Right ventricle myocardium inferior (tissue), 1 donor: ENCODE data around the gene TTLL9. TPM values are rescaled to one million over a fixed set of nuclear protein-coding genes. Genes with fewer than 3 reads are reported as not detected.
"Not testable (repeated sequence)": the region's sequence is repeated elsewhere in the genome, so short reads cannot be mapped to it uniquely, and the experiment has no call there.

Experiments
- ATAC-seq: fragments of 200-7000 bp; cut with Tn5 transposase; one replicate; pipeline ENCODE4 v1.9.1; 2020; ENCODE audit warnings: mild to moderate bottlenecking, moderate library complexity
- DNase-seq: peaks from one replicate; pipeline ENCODE4 v3.0.0; 2021; ENCODE audit errors: missing footprints
- intact Hi-C: fragments of 100-400 bp; cut with DNase I; formaldehyde crosslinking; loops from one replicate; pipeline ENCODE4 v1.11.0; 2022
- total RNA-seq: library from RNA; stranded (reverse); fragmentation: NEBNext Ultra II Directional; extraction: Animal tissue kit (Norgen Biotek cat#: 25700); gene quantifications from one replicate; pipeline ENCODE4 v1.2.1, GENCODE V29; 2021
- donor health status: DM: no; HTN: yes; CAD: no; lungs with severe emphysema.

The TTLL9 gene
- total RNA-seq, 1 donor from 2014 or later, result not detected

DNA sequence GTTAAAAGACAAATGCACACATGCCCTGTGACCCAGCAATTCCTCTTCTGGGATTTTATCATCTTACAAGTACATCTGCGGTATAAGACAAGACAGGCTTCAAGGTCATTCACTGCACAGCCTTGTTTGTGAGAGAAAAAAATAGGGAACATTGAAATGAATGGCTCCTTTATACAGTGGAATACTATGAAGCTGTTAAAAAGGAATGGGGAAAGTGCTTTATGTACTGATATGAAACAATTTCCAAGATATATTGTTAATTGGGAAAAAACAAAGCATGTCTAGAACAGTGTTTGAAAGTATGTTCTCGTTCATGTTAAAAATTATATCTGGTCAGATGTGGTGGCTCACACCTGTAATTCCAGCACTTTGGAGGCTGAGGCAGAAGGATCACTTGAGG lies 56.1 kb downstream of the TTLL9 start:
- intact Hi-C loops, result no loop called here
- ATAC-seq, result no peak
- no peak for DNase-seq

DNA sequence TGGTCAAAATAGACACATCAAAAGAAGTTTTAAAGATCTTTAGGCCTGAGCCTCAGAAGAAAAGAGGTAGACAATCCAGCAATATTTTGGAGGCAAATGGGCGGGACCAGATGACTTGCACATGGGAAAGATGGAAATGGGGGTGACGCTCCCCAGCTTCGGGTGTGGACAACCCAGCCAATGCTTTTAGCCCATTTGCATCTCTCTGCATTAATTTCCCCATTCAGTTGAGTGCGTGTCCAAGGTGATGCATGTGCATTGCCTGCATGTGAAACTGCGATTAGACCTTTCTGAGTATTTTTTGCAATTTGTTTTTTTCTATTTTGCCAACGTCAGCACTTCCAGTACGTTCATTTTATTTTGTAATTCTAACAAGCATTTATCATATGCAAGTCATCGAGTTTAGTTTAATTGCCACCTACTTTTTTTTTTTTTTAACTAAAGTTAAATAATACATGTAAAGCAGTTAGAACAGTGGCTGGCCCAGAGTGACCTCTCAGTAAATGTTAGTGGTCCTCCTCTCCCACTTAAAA lies 57.3 kb downstream of the TTLL9 start:
- ATAC-seq (no peak), DNase-seq (no peak)
- intact Hi-C loops, result no loop called here

DNA sequence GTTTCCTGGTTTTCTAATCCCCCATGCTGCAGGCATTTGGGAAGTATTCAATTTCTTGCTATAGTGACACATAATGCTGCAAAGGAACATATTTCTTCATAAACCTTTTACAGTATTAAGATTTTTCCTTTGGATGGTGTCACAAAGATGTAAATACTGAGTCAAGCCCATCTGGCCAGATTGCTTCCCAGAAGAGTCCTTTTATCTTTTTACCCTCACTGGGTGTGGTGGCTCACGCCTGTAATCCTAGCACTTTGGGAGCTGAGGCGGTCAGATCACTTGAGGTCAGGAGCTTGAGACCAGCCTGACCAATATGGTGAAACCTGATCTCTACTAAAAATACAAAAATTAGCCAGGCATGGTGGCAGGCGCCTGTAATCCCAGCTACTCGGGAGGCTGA lies 59.2 kb downstream of the TTLL9 start:
- intact Hi-C loops, DNase-seq, ATAC-seq: not testable (repeated sequence)

DNA sequence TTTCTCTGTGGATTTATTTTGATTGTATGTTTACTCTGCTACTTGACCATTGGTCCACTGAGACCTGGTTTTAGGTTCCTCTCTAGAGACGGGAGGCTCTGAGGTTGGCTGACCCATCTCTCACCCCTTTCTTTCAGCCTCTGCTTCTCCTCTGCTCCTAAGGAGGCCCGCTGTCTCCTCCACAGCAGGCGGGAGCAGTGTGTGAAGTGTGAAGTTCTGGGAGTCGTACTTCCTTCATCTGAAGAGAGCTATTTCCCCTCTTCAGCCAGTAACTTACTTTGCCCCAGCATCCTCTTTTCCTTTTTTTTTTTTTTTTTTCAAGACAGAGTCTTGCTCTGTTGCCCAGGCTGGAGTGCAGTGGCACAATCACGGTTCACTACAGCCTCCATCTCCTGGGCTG lies 60.3 kb downstream of the TTLL9 start:
- ATAC-seq (no peak), DNase-seq (no peak)
- intact Hi-C loops, result no loop called here

- ATAC-seq (no peak), DNase-seq (no peak)
- intact Hi-C loops, result no loop called here
Measured at GRCh38 chr20:31933698-31934097, 63.3 kb downstream of the TTLL9 start.

DNA sequence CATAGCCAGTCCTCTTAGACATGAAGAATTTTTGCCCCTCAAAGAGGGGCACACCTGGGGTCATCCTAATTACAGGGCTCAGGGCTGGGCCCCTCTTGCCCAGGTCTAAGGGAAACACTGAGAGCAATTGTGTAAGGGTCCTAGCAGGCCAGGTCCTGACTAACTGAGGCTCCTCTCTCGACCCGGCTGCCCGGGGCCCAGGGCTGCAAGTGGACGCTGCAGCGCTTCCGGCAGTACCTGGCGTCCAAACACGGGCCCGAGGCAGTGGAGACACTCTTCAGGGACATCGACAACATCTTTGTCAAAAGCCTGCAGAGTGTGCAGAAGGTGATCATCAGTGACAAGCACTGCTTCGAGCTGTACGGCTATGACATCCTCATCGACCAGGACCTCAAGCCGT lies 64.1 kb downstream of the TTLL9 start:
- ATAC-seq (no peak), DNase-seq (no peak)
- intact Hi-C loops, result no loop called here

- intact Hi-C loops, result no loop called here
- DNase-seq, result no peak
- ATAC-seq, result no peak
Measured at GRCh38 chr20:31934968-31935764, 64.7 kb downstream of the TTLL9 start.

DNA sequence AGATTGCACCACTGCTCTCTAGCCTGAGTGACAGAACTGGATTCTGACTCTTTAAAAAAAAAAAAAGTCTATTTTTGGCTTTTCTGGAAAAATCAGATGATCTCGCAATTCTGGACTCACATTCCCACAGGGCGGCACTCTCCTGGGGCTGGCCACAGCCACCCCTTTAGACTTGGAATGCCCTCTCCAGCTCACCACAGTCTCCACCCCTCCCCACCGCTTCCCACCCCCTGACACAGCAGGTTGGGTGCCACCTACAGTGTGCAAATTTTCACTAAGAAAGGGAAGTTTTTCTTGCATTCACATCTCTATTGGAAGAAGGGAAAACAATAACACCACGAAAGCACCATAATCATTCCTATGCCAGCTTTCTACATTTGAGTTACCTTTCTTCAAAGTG lies 66.0 kb downstream of the TTLL9 start:
- intact Hi-C loops, result no loop called here
- DNase-seq (no peak), ATAC-seq (no peak)

GRCh38 chr20:31937820-31938219 lies 67.4 kb downstream of the TTLL9 start:
- intact Hi-C loops, result no loop called here
- DNase-seq (no peak), ATAC-seq (no peak)

GRCh38 chr20:31939661-31940060 lies 69.2 kb downstream of the TTLL9 start:
- ATAC-seq, result no peak
- DNase-seq, result no peak
- intact Hi-C loops, result no loop called here

- ATAC-seq (peak; percentile 71), DNase-seq (no peak)
- intact Hi-C loops, result no loop called here
Measured at GRCh38 chr20:31943052-31943471, 72.6 kb downstream of the TTLL9 start.

DNA sequence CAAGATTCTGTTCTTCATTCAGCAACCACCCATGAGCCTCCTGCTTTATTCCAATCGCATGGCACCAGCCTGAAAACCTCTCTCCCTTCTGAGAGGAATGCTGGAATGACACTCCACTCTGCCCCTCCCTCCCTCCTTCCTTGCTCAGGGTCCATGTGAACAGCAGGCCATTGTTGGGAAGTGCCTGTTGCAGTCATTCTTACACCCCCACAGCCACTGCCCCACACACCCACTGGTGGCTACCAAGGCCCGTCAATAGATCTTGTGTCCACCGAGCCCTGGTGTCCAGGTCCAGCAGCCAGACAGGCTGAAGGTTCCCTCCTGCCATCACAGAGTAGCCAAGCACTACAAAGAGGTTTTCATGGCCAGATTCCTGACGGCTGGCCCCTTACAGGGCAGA lies 74.9 kb downstream of the TTLL9 start:
- no peak for ATAC-seq
- DNase-seq, result no peak
- intact Hi-C loops, result no loop called here

DNA sequence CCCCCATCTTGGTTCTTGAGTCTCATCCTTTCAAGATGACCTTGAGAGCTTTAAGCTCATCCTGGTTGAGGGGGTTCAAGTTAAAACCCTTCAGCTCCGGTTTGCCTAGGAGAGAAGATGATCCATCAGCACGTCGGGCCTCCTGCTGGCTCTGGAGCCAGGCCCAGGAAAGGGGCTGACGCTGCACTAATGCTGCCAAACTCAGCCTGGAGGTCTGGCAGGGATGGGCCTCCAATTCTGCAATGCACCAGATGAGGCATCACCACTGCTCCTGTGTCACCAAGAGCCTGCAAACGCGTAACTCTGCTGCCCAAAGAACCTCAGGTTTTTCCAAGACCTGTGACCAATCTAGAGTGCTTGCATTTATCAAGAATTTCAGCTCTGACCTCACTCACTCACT lies 75.4 kb downstream of the TTLL9 start:
- no peak for ATAC-seq
- intact Hi-C loops, result no loop called here
- no peak for DNase-seq

DNA sequence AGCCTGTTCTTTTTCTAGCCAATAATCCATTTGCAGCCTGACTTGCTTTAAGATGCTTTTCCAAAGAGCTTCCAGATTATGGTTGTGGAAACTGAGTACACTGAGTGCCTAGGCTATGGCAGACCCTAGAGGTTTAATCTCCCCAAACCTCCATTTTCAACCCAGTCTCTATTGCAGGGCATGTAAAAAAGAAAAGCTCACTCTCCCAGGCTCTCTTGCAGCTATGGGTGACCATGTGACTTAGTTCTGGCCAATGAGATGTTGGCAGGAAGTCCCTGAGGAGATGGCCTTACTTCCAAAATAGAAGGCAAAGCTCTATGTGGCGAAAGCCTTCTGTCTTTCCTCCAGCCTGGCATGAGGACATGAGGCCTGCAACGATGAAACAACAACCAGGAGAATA lies 77.6 kb downstream of the TTLL9 start:
- DNase-seq, result no peak
- intact Hi-C loops, result no loop called here
- no peak for ATAC-seq

- DNase-seq (no peak), ATAC-seq (no peak)
- intact Hi-C loops, result loop anchor here (5.0 kb wide), 1 partner anchor 82 kb away; no protein-coding TSS in a partner anchor
Measured at GRCh38 chr20:31949877-31950646, 79.6 kb downstream of the TTLL9 start.

GRCh38 chr20:31951203-31951529 lies 80.7 kb downstream of the TTLL9 start:
- no peak for DNase-seq
- no peak for ATAC-seq
- intact Hi-C loops, result loop anchor here (5.0 kb wide), 1 partner anchor 81 kb away; no protein-coding TSS in a partner anchor

DNA sequence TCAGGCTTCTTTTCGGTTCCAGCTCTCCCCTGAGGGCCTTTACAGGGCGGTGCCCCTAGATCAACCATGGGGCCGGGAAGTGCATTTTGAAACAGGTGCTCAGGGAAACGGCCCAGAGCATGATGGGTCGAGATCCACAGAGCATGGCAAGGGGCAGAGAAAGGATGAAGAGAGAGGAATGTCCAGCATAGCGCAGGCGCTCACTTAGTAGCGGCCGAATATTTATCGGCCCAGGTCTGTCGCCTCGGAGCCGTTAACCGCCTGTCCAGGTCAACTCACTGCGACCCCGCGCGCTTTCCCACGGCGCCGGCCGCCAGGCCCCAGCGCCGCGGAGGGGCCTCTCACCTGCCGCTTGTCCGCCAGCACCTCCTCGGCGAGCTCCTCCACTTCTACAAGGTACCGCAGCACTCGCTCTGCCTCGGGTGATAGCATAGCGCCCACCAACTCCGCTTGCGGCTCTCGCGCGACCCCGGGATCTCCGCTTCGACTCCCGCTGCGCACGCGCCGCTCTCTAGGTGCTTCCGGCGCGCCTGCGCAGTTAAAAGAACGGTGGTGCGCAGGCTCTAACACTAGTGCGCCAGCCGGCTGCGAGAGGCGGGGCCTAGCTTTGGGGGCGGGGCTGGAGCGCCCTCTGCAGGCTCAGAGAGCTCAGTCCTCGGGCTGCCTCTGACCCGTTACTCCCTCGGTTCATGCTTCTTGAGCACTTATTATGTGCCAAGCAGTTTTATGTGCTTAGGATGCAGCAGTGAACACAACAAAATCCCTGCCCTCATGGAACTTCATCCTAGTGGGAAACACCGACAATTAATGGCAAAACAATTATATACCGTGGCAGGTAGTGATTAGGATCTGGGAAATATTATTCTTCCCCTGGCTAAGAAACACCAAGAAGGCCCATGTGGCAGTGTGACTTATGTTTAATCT lies 81.4 kb downstream of the TTLL9 start, which contains the start of gene PDRG1:
Gene PDRG1 (minus strand): TSS at position 517 of the 924 bp plus-strand sequence. CDS start 85 bp downstream, at position 432.
- intact Hi-C loops, result loop anchor here (1.0 to 5.0 kb wide), 3 partner anchors 81 to 129 kb away; no protein-coding TSS in a partner anchor
- ATAC-seq (peak; percentile 98), DNase-seq (peak; percentile 99)

- intact Hi-C loops, result loop anchor here (2.0 to 5.0 kb wide), 2 partner anchors 79 to 131 kb away; no protein-coding TSS in a partner anchor
- no peak for ATAC-seq
- no peak for DNase-seq
Measured at GRCh38 chr20:31953556-31954148, 83.2 kb downstream of the TTLL9 start.
